ENCODE measurements around the gene S100B.

The S100B gene

DNA sequence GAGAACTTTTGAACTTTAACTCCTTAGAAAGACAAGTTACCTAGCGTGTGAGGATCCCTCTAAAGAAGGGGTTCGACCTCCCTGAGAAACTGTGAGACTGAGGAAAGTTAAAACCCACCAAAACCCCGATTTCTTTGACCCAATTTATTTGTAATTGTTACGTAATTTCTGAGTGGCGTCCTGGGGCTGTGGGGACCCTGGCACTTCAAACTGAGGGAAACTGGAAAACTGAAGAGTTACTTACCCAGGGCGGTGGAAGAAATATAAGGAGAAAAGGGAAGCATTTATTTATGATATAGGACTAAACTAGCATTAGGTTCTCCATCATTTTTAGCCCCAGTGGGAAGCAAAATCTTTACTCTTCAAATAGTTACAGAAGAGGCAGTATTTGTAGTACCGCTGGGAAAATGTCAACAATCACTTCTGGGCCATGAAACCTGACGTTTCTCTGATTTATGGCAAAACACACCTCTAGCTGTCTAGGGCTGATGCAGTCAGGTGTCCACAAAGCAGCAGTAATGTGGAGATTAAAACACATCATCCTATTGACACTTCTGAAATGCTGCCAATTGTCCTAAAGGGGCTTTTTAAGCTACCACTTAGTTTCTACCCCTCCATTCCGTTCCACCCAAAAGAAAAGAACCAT lies 430 bp downstream of the S100B start:
- no peaks in the 10 kb centered on the region for H3K27me3 ChIP-seq (ENCODE audit: control insufficient read depth in 1 of 2, insufficient read depth in 2 of 2, low read length in 2 of 2)
- no peaks in the 10 kb centered on the region for H3K9me3 ChIP-seq (ENCODE audit: control insufficient read depth in 1 of 2, low read length in 2 of 2)
- H3K4me1 ChIP-seq (ENCODE audit: control insufficient read depth in 1 of 2, insufficient read depth in 2 of 2, low read length in 2 of 2) = peaks cover 7 to 15% of the 10 kb centered on the region in 2 donors
- H3K27ac ChIP-seq (ENCODE audit: low read depth, low read length) = no peak overlapping the region
- no peaks in the 10 kb centered on the region for H3K36me3 ChIP-seq (ENCODE audit: control insufficient read depth in 1 of 2, insufficient read depth in 2 of 2, low read length in 2 of 2)
- no peak overlapping the region for H3K9ac ChIP-seq (ENCODE audit: low read depth in 1 of 2, low read length in 2 of 2)
- H3K4me3 ChIP-seq (ENCODE audit: low read depth in 1 of 2, low read length in 2 of 2) = no peak overlapping the region

DNA sequence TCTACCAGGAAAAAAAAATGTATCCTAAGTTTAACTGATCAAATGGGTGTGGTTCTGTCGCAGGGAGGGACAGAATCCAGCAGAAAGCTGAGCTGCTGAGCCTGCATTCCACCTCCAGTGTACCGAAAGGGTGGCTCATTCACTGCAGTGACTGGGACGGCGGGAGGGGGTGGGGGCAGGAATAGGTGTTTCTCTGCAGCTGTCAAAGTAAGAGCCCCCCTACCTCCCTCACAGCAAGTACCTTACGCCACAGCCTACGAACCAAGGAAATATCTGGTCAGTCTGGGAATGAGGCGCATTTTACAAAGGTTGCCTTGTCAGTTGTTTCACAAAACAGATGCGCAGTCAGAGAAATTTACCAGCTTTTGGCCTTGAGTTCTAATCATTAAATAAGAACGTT lies 1.7 kb downstream of the S100B start:
- no peak overlapping the region for H3K27ac ChIP-seq (ENCODE audit: low read depth, low read length)

GRCh38 chr21:46600978-46601377 lies 3.9 kb downstream of the S100B start:
- H3K9me3 ChIP-seq (ENCODE audit: control insufficient read depth in 1 of 2, low read length in 2 of 2) = no peaks in the 10 kb centered on the region
- H3K4me3 ChIP-seq (ENCODE audit: low read depth in 1 of 2, low read length in 2 of 2) = no peak overlapping the region
- H3K9ac ChIP-seq (ENCODE audit: low read depth in 1 of 2, low read length in 2 of 2) = no peak overlapping the region
- H3K27me3 ChIP-seq (ENCODE audit: control insufficient read depth in 1 of 2, insufficient read depth in 2 of 2, low read length in 2 of 2) = no peaks in the 10 kb centered on the region
- peaks cover 0 to 7% of the 10 kb centered on the region in 2 donors for H3K4me1 ChIP-seq (ENCODE audit: control insufficient read depth in 1 of 2, insufficient read depth in 2 of 2, low read length in 2 of 2)
- H3K27ac ChIP-seq (ENCODE audit: low read depth, low read length) = no peak overlapping the region
- H3K36me3 ChIP-seq (ENCODE audit: control insufficient read depth in 1 of 2, insufficient read depth in 2 of 2, low read length in 2 of 2) = no peaks in the 10 kb centered on the region

More for the DNA sequence above, 1.7 kb downstream of the S100B start:
- Histone ChIP-seq H3K4me1 (ENCODE audit: control insufficient read depth in 1 of 2, insufficient read depth in 2 of 2, low read length in 2 of 2) (peaks cover 7 to 15% of the 10 kb centered on the region in 2 donors), H3K9ac (ENCODE audit: low read depth in 1 of 2, low read length in 2 of 2) (no peak overlapping the region), H3K27me3 (ENCODE audit: control insufficient read depth in 1 of 2, insufficient read depth in 2 of 2, low read length in 2 of 2) (no peaks in the 10 kb centered on the region), H3K9me3 (ENCODE audit: control insufficient read depth in 1 of 2, low read length in 2 of 2) (no peaks in the 10 kb centered on the region), H3K36me3 (ENCODE audit: control insufficient read depth in 1 of 2, insufficient read depth in 2 of 2, low read length in 2 of 2) (no peaks in the 10 kb centered on the region), H3K4me3 (ENCODE audit: low read depth in 1 of 2, low read length in 2 of 2) (no peak overlapping the region)

DNA sequence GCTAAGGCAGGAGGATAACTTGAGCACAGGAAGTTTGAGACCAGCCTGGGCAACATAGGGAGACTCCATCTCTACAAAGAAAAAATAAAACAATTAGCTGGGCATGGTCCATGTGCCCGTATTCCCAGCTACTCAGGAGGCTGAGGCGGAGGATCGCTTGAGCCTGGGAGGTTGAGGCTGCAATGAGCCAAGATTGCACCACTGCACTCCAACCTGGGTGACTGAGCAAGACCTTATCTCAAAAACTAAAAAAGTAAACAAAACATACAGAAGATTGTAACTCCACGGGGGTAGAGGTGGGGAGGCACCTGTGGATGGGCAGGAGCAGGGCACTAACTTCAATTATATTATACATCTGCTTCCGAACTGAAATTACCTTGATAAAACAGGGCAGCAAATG lies 4.6 kb downstream of the S100B start:
- Histone ChIP-seq H3K9me3 (ENCODE audit: control insufficient read depth in 1 of 2, low read length in 2 of 2) (no peaks in the 10 kb centered on the region), H3K4me1 (ENCODE audit: control insufficient read depth in 1 of 2, insufficient read depth in 2 of 2, low read length in 2 of 2) (peaks cover 0 to 3% of the 10 kb centered on the region in 2 donors), H3K36me3 (ENCODE audit: control insufficient read depth in 1 of 2, insufficient read depth in 2 of 2, low read length in 2 of 2) (no peaks in the 10 kb centered on the region), H3K9ac (ENCODE audit: low read depth in 1 of 2, low read length in 2 of 2) (no peak overlapping the region), H3K4me3 (ENCODE audit: low read depth in 1 of 2, low read length in 2 of 2) (no peak overlapping the region), H3K27ac (ENCODE audit: low read depth, low read length) (no peak overlapping the region), H3K27me3 (ENCODE audit: control insufficient read depth in 1 of 2, insufficient read depth in 2 of 2, low read length in 2 of 2) (no peaks in the 10 kb centered on the region)

- Histone ChIP-seq H3K9ac (ENCODE audit: low read depth in 1 of 2, low read length in 2 of 2) (no peak overlapping the region), H3K27ac (ENCODE audit: low read depth, low read length) (no peak overlapping the region), H3K27me3 (ENCODE audit: control insufficient read depth in 1 of 2, insufficient read depth in 2 of 2, low read length in 2 of 2) (no peaks in the 10 kb centered on the region), H3K4me1 (ENCODE audit: control insufficient read depth in 1 of 2, insufficient read depth in 2 of 2, low read length in 2 of 2) (no peaks in the 10 kb centered on the region), H3K4me3 (ENCODE audit: low read depth in 1 of 2, low read length in 2 of 2) (no peak overlapping the region), H3K36me3 (ENCODE audit: control insufficient read depth in 1 of 2, insufficient read depth in 2 of 2, low read length in 2 of 2) (no peaks in the 10 kb centered on the region), H3K9me3 (ENCODE audit: control insufficient read depth in 1 of 2, low read length in 2 of 2) (peaks cover 0 to 7% of the 10 kb centered on the region in 2 donors)
Observed at GRCh38 chr21:46598581-46599572, 6.0 kb downstream of the S100B start.

- Histone ChIP-seq H3K9ac (ENCODE audit: low read depth in 1 of 2, low read length in 2 of 2) (no peak overlapping the region), H3K36me3 (ENCODE audit: control insufficient read depth in 1 of 2, insufficient read depth in 2 of 2, low read length in 2 of 2) (no peaks in the 10 kb centered on the region), H3K4me1 (ENCODE audit: control insufficient read depth in 1 of 2, insufficient read depth in 2 of 2, low read length in 2 of 2) (no peaks in the 10 kb centered on the region), H3K27me3 (ENCODE audit: control insufficient read depth in 1 of 2, insufficient read depth in 2 of 2, low read length in 2 of 2) (no peaks in the 10 kb centered on the region), H3K27ac (ENCODE audit: low read depth, low read length) (no peak overlapping the region), H3K9me3 (ENCODE audit: control insufficient read depth in 1 of 2, low read length in 2 of 2) (peaks cover 0 to 7% of the 10 kb centered on the region in 2 donors), H3K4me3 (ENCODE audit: low read depth in 1 of 2, low read length in 2 of 2) (no peak overlapping the region)
Observed at GRCh38 chr21:46597896-46598343, 7.0 kb downstream of the S100B start.

DNA sequence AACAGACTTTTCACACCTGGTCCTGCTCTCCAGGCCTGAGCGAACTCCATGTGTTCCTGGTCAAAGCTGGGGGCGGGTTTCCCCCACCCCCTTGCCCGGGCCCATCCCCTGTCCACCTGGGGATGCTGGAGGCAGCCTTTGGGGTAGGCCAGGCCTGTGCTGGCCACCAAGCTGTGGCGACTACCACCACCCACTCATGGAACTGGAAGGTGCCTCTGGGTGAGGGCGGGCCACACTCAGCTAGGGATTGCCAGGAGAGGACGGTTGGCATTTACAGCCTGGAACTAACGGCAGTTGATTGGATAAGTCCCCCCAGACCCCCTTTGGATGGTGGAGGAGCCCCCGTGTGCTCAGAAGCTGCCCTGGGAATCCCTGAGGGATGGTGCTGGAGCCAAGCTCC lies 7.9 kb downstream of the S100B start:
- H3K27me3 ChIP-seq (ENCODE audit: control insufficient read depth in 1 of 2, insufficient read depth in 2 of 2, low read length in 2 of 2) = no peaks in the 10 kb centered on the region
- H3K27ac ChIP-seq (ENCODE audit: low read depth, low read length) = no peak overlapping the region
- peaks cover 0 to 7% of the 10 kb centered on the region in 2 donors for H3K9me3 ChIP-seq (ENCODE audit: control insufficient read depth in 1 of 2, low read length in 2 of 2)
- no peaks in the 10 kb centered on the region for H3K36me3 ChIP-seq (ENCODE audit: control insufficient read depth in 1 of 2, insufficient read depth in 2 of 2, low read length in 2 of 2)
- no peaks in the 10 kb centered on the region for H3K4me1 ChIP-seq (ENCODE audit: control insufficient read depth in 1 of 2, insufficient read depth in 2 of 2, low read length in 2 of 2)
- H3K9ac ChIP-seq (ENCODE audit: low read depth in 1 of 2, low read length in 2 of 2) = no peak overlapping the region
- no peak overlapping the region for H3K4me3 ChIP-seq (ENCODE audit: low read depth in 1 of 2, low read length in 2 of 2)

DNA sequence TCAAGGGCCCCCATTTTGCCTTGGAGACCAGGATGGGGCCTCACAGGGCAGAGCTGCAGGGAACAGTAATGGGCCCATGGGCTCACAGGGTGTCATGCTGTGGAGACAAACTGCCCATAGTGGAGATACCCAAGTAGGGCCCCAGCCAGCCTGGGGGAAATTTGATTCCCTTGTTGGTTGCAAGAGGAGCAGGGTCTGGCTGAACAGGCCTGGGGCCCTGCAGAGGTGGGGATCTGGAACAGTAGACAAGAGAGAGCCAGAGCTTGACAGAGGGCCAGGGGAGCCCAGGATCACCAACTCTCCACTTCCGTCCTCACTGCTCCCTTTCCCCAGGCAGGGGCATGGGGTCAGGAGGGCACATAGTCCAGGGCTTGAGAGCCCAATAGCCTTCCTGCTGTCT lies 8.7 kb downstream of the S100B start:
- Histone ChIP-seq H3K9ac (ENCODE audit: low read depth in 1 of 2, low read length in 2 of 2) (no peak overlapping the region), H3K27me3 (ENCODE audit: control insufficient read depth in 1 of 2, insufficient read depth in 2 of 2, low read length in 2 of 2) (no peaks in the 10 kb centered on the region), H3K9me3 (ENCODE audit: control insufficient read depth in 1 of 2, low read length in 2 of 2) (peaks cover 0 to 7% of the 10 kb centered on the region in 2 donors), H3K27ac (ENCODE audit: low read depth, low read length) (no peak overlapping the region), H3K4me3 (ENCODE audit: low read depth in 1 of 2, low read length in 2 of 2) (no peak overlapping the region), H3K4me1 (ENCODE audit: control insufficient read depth in 1 of 2, insufficient read depth in 2 of 2, low read length in 2 of 2) (no peaks in the 10 kb centered on the region), H3K36me3 (ENCODE audit: control insufficient read depth in 1 of 2, insufficient read depth in 2 of 2, low read length in 2 of 2) (no peaks in the 10 kb centered on the region)

- Histone ChIP-seq H3K4me3 (ENCODE audit: low read depth in 1 of 2, low read length in 2 of 2) (no peak overlapping the region), H3K9ac (ENCODE audit: low read depth in 1 of 2, low read length in 2 of 2) (no peak overlapping the region), H3K27me3 (ENCODE audit: control insufficient read depth in 1 of 2, insufficient read depth in 2 of 2, low read length in 2 of 2) (no peaks in the 10 kb centered on the region), H3K4me1 (ENCODE audit: control insufficient read depth in 1 of 2, insufficient read depth in 2 of 2, low read length in 2 of 2) (no peaks in the 10 kb centered on the region), H3K27ac (ENCODE audit: low read depth, low read length) (no peak overlapping the region), H3K9me3 (ENCODE audit: control insufficient read depth in 1 of 2, low read length in 2 of 2) (peaks cover 0 to 13% of the 10 kb centered on the region in 2 donors), H3K36me3 (ENCODE audit: control insufficient read depth in 1 of 2, insufficient read depth in 2 of 2, low read length in 2 of 2) (no peaks in the 10 kb centered on the region)
Observed at GRCh38 chr21:46594276-46594675, 10.6 kb downstream of the S100B start.

Data from duodenal mucosa (tissue), 2 donors.